Measurements from ENCODE around the gene MYADM. TPM values are rescaled to one million over a fixed set of nuclear protein-coding genes. Genes with fewer than 3 reads are reported as not detected.

The MYADM gene
- total RNA-seq, 2 donors from 2014 or later: 112 to 157 TPM

- DNase-seq: peak; percentile 90
- no peaks in the 10 kb centered on the region for H3K9me3 ChIP-seq (ENCODE audit: control insufficient read depth, low read length)
- no peaks in the 10 kb centered on the region for H3K36me3 ChIP-seq (ENCODE audit: control insufficient read depth, insufficient read depth, low read length)
- Mint-ChIP-seq H3K4me1 (peaks cover 15% of the 10 kb centered on the region), H3K4me3 (no peak overlapping the region), H3K9me3 (peaks cover 2% of the 10 kb centered on the region), H3K36me3 (ENCODE audit: low read depth) (no peaks in the 10 kb centered on the region), H3K27me3 (ENCODE audit: insufficient read depth) (peaks cover 70% of the 10 kb centered on the region), H3K27ac (no peak overlapping the region)
- no peaks in the 10 kb centered on the region for H3K4me1 ChIP-seq (ENCODE audit: control insufficient read depth, insufficient read depth, low read length)
- H3K27ac ChIP-seq (ENCODE audit: low read depth, low read length): no peak overlapping the region
- no peak overlapping the region for H3K4me3 ChIP-seq (ENCODE audit: low read length)
- 31 to 91% methylated on average over 1 to 4 of the region's 4 CpGs for WGBS, 2 experiments (ENCODE audit: insufficient coverage in 1 of 2, insufficient read length in 1 of 2)
- peaks cover 46% of the 10 kb centered on the region for H3K27me3 ChIP-seq (ENCODE audit: control insufficient read depth, insufficient read depth, low read length, poor library complexity, severe bottlenecking)
- TF ChIP-seq, protein P1, sequence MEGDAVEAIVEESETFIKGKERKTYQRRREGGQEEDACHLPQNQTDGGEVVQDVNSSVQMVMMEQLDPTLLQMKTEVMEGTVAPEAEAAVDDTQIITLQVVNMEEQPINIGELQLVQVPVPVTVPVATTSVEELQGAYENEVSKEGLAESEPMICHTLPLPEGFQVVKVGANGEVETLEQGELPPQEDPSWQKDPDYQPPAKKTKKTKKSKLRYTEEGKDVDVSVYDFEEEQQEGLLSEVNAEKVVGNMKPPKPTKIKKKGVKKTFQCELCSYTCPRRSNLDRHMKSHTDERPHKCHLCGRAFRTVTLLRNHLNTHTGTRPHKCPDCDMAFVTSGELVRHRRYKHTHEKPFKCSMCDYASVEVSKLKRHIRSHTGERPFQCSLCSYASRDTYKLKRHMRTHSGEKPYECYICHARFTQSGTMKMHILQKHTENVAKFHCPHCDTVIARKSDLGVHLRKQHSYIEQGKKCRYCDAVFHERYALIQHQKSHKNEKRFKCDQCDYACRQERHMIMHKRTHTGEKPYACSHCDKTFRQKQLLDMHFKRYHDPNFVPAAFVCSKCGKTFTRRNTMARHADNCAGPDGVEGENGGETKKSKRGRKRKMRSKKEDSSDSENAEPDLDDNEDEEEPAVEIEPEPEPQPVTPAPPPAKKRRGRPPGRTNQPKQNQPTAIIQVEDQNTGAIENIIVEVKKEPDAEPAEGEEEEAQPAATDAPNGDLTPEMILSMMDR (conservative IDR thresholded peaks at IDR 0.05): no peak
- no peak overlapping the region for H3K9ac ChIP-seq (ENCODE audit: extremely low read depth, low read length, poor library complexity, severe bottlenecking)
These were observed 35.5 kb downstream of the MYADM start for GRCh38 chr19:53903055-53903680.

- Mint-ChIP-seq H3K27ac (no peak overlapping the region), H3K4me1 (peaks cover 19% of the 10 kb centered on the region), H3K9me3 (no peaks in the 10 kb centered on the region), H3K27me3 (ENCODE audit: insufficient read depth) (peaks cover 74% of the 10 kb centered on the region), H3K36me3 (ENCODE audit: low read depth) (no peaks in the 10 kb centered on the region), H3K4me3 (no peak overlapping the region)
- 35 to 48% methylated on average over 2 to 3 of the region's 3 CpGs for WGBS, 2 experiments (ENCODE audit: insufficient coverage in 1 of 2, insufficient read length in 1 of 2)
- no peak overlapping the region for H3K27ac ChIP-seq (ENCODE audit: low read depth, low read length)
- no peak overlapping the region for H3K4me3 ChIP-seq (ENCODE audit: low read length)
- H3K9ac ChIP-seq (ENCODE audit: extremely low read depth, low read length, poor library complexity, severe bottlenecking): no peak overlapping the region
- no peaks in the 10 kb centered on the region for H3K4me1 ChIP-seq (ENCODE audit: control insufficient read depth, insufficient read depth, low read length)
- no peaks in the 10 kb centered on the region for H3K9me3 ChIP-seq (ENCODE audit: control insufficient read depth, low read length)
- TF ChIP-seq, protein P1 (conservative IDR thresholded peaks at IDR 0.05): no peak
- H3K27me3 ChIP-seq (ENCODE audit: control insufficient read depth, insufficient read depth, low read length, poor library complexity, severe bottlenecking): peaks cover 59% of the 10 kb centered on the region
- no peaks in the 10 kb centered on the region for H3K36me3 ChIP-seq (ENCODE audit: control insufficient read depth, insufficient read depth, low read length)
- DNase-seq: no peak
These were observed 37.2 kb downstream of the MYADM start for GRCh38 chr19:53904909-53905308.

DNA sequence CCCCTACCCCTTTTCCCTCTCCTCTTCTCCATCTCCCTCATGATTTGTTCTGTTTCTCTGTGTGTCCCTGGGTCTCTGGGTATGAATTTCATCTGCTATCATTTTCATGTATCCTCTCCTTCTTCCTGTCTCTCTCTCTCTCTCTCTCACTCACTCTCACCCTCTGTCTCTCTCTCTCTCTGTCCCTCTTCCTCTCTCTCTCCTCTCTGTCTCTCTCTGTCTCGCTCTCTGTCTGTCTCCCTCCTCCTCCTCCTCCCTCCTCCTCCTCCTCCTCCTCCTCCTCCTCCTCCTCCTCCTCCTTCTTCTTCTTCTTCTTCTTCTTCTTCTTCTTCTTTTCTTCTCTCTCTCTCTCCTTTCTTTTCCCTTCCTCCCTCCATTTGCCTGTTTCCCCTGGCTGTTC is 38.1 kb downstream of the MYADM start:
- H3K36me3 Mint-ChIP-seq (ENCODE audit: low read depth): no peaks in the 10 kb centered on the region
- no peaks in the 10 kb centered on the region for H3K9me3 Mint-ChIP-seq
- no peak overlapping the region for H3K9ac ChIP-seq (ENCODE audit: extremely low read depth, low read length, poor library complexity, severe bottlenecking)
- no peaks in the 10 kb centered on the region for H3K9me3 ChIP-seq (ENCODE audit: control insufficient read depth, low read length)
- H3K27me3 ChIP-seq (ENCODE audit: control insufficient read depth, insufficient read depth, low read length, poor library complexity, severe bottlenecking): peaks cover 68% of the 10 kb centered on the region
- no peaks in the 10 kb centered on the region for H3K36me3 ChIP-seq (ENCODE audit: control insufficient read depth, insufficient read depth, low read length)
- peaks cover 75% of the 10 kb centered on the region for H3K27me3 Mint-ChIP-seq (ENCODE audit: insufficient read depth)
- H3K4me3 Mint-ChIP-seq: no peak overlapping the region
- no peak overlapping the region for H3K4me3 ChIP-seq (ENCODE audit: low read length)
- no peak overlapping the region for H3K27ac Mint-ChIP-seq
- no peak overlapping the region for H3K27ac ChIP-seq (ENCODE audit: low read depth, low read length)
- TF ChIP-seq, protein P1 (conservative IDR thresholded peaks at IDR 0.05): no peak
- DNase-seq: no peak
- WGBS, 2 experiments (ENCODE audit: insufficient coverage in 1 of 2, insufficient read length in 1 of 2): no CpG with 5 or more reads among the region's 1 CpG
- no peaks in the 10 kb centered on the region for H3K4me1 ChIP-seq (ENCODE audit: control insufficient read depth, insufficient read depth, low read length)
- H3K4me1 Mint-ChIP-seq: peaks cover 22% of the 10 kb centered on the region

Measured in endodermal cell (in vitro differentiated cells).